ENCODE measurements around the gene TSPO. TPM values are rescaled to one million over a fixed set of nuclear protein-coding genes. Genes with fewer than 3 reads are reported as not detected.

The TSPO gene
- polyA plus RNA-seq, 1 donor (not counting 4 experiments of a cell fraction or from before 2014, with no cell fraction given): 139 TPM

DNA sequence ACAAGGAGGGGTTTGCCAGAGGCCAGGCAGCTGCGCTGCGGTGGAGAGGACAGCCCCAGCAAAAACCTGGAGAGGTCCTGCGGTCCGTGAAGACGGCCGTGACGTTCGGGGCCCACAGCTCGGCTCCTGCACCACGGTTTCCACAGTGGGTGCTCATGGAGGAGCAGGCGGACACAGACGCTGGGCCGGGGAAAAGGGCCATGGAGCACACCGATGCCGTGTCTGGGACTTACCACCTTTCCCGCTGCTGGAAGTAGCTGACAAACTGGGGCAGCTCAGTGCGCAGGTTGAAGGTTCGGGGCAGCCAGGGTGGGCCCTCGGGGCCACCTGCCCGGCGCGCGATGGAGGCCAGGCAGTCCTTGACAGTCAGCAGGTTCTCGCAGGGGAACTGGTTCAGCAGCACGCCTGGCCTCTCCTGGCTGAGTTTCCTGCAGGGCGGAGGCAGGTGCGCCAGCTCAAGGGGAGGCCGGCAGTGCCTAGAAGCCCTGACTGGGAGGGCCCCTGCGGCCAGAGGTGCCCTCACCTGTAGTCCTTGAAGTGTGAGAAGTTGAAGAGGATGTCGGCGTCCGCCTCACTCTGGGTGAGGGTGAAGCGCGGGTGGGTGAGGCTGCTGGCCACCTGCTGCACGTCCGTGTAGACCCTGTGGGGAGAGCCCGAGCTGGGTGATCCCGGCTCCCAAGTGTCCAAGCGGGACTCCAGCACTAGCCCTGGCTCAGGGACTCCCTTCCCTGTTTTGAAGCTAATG, 22.8 kb downstream of the TSPO start:
- dilution Hi-C loops (cut with MboI; ENCODE audit: extremely low pct_ligation_motif_present, low sequenced_read_pairs): no loop called here
- no peaks in the 10 kb centered on the region for H3K9me1 ChIP-seq (ENCODE audit: control insufficient read depth, extremely low read depth, insufficient read depth, low read length)
- H3K4me3 ChIP-seq (ENCODE audit: control insufficient read depth in 2 of 3, extremely low read depth in 1 of 3, insufficient read depth in 2 of 3, low read depth in 1 of 3, low read length in 3 of 3): no peak overlapping the region
- no peak overlapping the region for H3K9ac ChIP-seq (ENCODE audit: control insufficient read depth, extremely low read depth, insufficient read depth, low read length)
- TF ChIP-seq EZH2 (IDR thresholded peaks at IDR 0.05; ENCODE audit: low read length): no peak
- TF ChIP-seq, protein P1, sequence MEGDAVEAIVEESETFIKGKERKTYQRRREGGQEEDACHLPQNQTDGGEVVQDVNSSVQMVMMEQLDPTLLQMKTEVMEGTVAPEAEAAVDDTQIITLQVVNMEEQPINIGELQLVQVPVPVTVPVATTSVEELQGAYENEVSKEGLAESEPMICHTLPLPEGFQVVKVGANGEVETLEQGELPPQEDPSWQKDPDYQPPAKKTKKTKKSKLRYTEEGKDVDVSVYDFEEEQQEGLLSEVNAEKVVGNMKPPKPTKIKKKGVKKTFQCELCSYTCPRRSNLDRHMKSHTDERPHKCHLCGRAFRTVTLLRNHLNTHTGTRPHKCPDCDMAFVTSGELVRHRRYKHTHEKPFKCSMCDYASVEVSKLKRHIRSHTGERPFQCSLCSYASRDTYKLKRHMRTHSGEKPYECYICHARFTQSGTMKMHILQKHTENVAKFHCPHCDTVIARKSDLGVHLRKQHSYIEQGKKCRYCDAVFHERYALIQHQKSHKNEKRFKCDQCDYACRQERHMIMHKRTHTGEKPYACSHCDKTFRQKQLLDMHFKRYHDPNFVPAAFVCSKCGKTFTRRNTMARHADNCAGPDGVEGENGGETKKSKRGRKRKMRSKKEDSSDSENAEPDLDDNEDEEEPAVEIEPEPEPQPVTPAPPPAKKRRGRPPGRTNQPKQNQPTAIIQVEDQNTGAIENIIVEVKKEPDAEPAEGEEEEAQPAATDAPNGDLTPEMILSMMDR (optimal IDR thresholded peaks at IDR 0.05 in 1 of 3, IDR thresholded peaks at IDR 0.05 in 1 of 3, conservative IDR thresholded peaks at IDR 0.05 in 1 of 3; ENCODE audit: extremely low read depth in 1 of 3, insufficient read depth in 2 of 3, low read length in 3 of 3): no peak
- H3K79me2 ChIP-seq (ENCODE audit: control insufficient read depth, insufficient read depth, low read length): no peaks in the 10 kb centered on the region
- no peak overlapping the region for H3K4me2 ChIP-seq (ENCODE audit: control insufficient read depth, extremely low read depth, insufficient read depth, low read depth, low read length)
- no peaks in the 10 kb centered on the region for H4K20me1 ChIP-seq (ENCODE audit: control insufficient read depth, extremely low read depth, insufficient read depth, low read length)
- H3K27ac ChIP-seq (ENCODE audit: control insufficient read depth, insufficient read depth, low read length): no peak overlapping the region
- H3K4me1 ChIP-seq (ENCODE audit: control insufficient read depth, extremely low read depth, insufficient read depth, low read length): peaks cover 7% of the 10 kb centered on the region
- no peaks in the 10 kb centered on the region for H3K9me3 ChIP-seq (ENCODE audit: control insufficient read depth, low read depth, low read length)
- H2AFZ ChIP-seq (ENCODE audit: control insufficient read depth, low read length): no peak overlapping the region
- H3K27me3 ChIP-seq (ENCODE audit: control insufficient read depth, extremely low read depth, insufficient read depth, low read length): no peaks in the 10 kb centered on the region
- DNase-seq (ENCODE audit: low read depth, low spot score) (no peak), FAIRE-seq (no peak)
- peaks cover 19 to 53% of the 10 kb centered on the region in 2 experiments for H3K36me3 ChIP-seq (ENCODE audit: control insufficient read depth in 2 of 2, extremely low read depth in 1 of 2, insufficient read depth in 2 of 2, low read length in 2 of 2)

DNA sequence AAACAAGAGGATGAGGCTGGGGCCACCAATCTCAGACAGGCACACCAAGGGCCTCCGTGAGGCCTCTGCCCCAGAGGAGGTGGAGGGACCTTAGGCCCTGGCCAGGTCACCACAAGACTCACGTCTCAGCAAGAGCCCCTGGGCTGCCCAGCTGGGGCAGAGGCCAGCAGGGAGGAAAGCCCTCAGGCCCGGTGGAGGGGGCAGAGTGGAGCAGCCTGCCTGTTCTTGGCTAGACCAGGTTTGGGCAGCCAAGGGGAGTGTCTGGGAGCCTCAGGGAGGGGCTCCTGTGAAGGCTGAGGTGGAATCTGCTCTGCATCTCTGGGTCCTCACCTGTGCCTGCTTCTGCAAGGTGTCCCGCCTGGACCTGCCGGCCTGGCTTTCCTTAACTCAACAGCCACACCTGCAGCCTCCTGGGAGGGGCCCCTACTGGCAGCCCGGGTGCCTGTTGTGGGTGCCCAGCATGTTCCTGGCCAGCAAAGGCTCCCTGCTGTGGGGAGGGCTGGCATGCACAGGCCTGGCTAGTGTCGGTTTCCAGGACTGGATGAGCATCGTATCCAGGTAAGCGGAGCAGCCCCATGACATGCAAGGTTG, 23.7 kb downstream of the TSPO start:
- Histone ChIP-seq H2AFZ (ENCODE audit: control insufficient read depth, low read length) (no peak overlapping the region), H3K9me3 (ENCODE audit: control insufficient read depth, low read depth, low read length) (no peaks in the 10 kb centered on the region), H3K4me1 (ENCODE audit: control insufficient read depth, extremely low read depth, insufficient read depth, low read length) (peaks cover 6% of the 10 kb centered on the region), H3K9ac (ENCODE audit: control insufficient read depth, extremely low read depth, insufficient read depth, low read length) (no peak overlapping the region), H3K27ac (ENCODE audit: control insufficient read depth, insufficient read depth, low read length) (no peak overlapping the region), H3K4me2 (ENCODE audit: control insufficient read depth, extremely low read depth, insufficient read depth, low read depth, low read length) (peak overlapping the region; percentile 18), H3K4me3 (ENCODE audit: control insufficient read depth in 2 of 3, extremely low read depth in 1 of 3, insufficient read depth in 2 of 3, low read depth in 1 of 3, low read length in 3 of 3) (no peak overlapping the region), H3K79me2 (ENCODE audit: control insufficient read depth, insufficient read depth, low read length) (no peaks in the 10 kb centered on the region), H4K20me1 (ENCODE audit: control insufficient read depth, extremely low read depth, insufficient read depth, low read length) (no peaks in the 10 kb centered on the region), H3K36me3 (ENCODE audit: control insufficient read depth in 2 of 2, extremely low read depth in 1 of 2, insufficient read depth in 2 of 2, low read length in 2 of 2) (peaks cover 24 to 53% of the 10 kb centered on the region in 2 experiments), H3K9me1 (ENCODE audit: control insufficient read depth, extremely low read depth, insufficient read depth, low read length) (no peaks in the 10 kb centered on the region), H3K27me3 (ENCODE audit: control insufficient read depth, extremely low read depth, insufficient read depth, low read length) (no peaks in the 10 kb centered on the region)
- FAIRE-seq (peak; percentile 60), DNase-seq (ENCODE audit: low read depth, low spot score) (no peak)
- TF ChIP-seq, protein P1 (optimal IDR thresholded peaks at IDR 0.05 in 1 of 3, IDR thresholded peaks at IDR 0.05 in 1 of 3, conservative IDR thresholded peaks at IDR 0.05 in 1 of 3; ENCODE audit: extremely low read depth in 1 of 3, insufficient read depth in 2 of 3, low read length in 3 of 3): peak in 2 of 3 experiments; percentile 29 to 41
- TF ChIP-seq EZH2 (IDR thresholded peaks at IDR 0.05; ENCODE audit: low read length): no peak
- dilution Hi-C loops (cut with MboI; ENCODE audit: extremely low pct_ligation_motif_present, low sequenced_read_pairs): no loop called here
